CMK (cell line): Measurements from ENCODE around the gene VPS13D.

Source experiments
- DNase-seq: peaks from one replicate; pipeline ENCODE4 v3.0.0-alpha.2; 2010; ENCODE audit warnings: low read depth

VPS13D gene

DNA sequence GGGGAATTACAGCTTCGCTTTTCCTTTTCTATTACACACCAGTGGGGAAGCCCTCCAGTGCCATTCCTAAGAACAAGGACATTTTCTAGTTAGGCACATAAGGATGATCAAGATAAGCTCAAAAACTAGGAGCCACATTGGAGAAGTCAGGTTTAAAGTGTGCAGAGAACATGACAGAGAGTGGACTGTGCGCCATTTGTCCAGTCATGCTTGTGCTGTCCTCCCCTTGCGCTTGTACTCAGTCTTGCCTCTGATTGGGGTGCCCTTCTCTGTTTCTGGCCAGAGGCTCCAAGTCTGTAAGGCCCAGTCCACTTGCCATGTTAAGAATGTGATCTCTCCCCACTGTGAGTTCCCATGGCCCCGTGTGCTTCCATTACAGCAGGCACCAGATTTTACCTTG lies 198.5 kb downstream of the VPS13D start:
- DNase-seq = no peak

DNA sequence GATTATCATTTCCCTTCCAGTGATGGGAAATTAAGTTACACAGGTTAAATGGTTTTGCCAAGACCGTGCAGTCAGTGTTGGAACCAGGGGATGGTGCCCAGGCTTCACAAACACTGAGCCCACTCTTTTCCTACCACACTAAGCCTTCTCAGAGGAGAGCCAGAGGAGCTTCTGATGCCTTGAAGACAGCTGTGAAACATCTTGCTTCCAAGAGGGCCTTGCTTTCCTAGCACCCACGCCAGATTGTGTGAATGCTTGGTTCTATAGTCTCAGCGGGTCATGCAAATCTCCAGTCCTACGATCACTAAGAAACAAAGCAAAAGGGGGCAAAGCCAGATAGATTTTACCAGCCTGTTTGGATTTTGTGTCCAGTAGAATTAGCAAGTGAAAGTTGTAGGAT lies 200.7 kb downstream of the VPS13D start:
- DNase-seq = no peak

DNA sequence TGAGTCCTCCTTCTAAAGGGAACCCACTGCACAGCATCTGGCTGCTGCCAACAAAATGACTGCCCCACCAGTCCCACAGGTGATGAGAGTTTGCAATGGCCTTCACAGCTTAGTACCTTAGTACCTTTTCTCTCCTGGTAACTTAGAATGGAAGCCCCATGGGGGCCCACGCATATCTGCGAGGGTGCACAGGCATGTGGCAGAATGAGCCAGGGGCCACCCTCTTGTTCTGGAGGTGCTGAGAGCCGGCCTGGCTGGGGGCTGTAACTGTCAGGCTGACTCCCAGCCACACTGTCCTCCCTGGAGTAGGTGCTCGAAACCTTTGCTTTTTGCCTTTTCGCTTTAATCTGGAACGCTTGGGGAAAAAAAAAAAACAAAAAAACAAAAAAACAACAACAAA lies 203.1 kb downstream of the VPS13D start:
- no peak for DNase-seq

DNA sequence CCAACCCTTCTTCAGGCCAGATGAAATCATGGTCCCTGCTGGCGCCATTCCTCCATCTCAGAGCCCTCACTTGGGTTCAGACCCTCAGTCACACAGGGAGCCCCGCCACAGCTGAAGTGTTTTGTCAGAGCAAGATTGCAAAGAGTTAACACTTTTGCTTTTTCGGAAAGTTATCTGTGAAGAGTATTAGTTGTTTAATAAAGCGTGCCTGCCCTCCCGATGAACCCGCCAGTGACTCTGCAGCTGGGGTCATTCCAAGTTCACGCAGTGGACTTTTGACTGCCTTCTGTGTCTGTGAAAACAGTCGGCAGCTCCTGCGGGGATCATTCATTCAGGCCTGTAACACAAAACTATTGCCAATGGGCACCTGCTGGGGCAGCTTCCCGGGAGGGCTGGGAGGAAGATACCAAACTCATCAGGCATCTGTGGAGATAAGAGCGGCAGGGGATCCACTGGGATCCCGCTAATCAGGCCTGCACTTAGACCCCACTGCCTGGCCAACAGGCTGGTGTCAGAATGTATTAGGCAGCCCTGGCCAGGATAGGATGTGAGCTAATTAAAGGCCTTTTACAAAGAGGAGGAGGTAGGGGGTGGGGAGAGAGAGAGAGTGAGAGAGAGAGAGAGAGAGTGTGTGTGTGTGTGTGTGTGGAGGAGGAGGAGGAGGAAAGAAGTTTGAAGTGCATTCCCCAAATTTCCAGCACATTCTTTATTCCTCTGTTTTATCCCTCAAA lies 203.7 kb downstream of the VPS13D start:
- no peak for DNase-seq

DNA sequence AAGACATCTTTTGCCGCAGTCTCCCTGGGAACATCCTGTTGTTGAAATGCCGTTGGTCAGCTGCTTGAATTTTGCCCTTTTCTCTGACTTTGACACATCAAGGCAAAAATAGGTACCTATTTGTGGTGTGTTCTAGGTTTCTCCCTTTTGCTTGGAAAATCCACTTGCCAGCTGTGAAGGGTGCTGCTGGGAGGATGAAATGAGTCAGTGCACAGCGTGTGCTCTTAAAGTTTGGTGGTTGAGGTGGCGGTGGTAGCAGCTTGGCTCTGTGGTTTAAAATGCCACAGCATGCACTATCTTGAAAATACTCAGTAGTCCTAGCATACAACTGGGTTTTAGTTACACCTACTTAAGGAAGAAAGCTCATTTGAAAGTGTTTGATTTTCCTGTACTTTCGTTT lies 204.3 kb downstream of the VPS13D start:
- DNase-seq = no peak

DNA sequence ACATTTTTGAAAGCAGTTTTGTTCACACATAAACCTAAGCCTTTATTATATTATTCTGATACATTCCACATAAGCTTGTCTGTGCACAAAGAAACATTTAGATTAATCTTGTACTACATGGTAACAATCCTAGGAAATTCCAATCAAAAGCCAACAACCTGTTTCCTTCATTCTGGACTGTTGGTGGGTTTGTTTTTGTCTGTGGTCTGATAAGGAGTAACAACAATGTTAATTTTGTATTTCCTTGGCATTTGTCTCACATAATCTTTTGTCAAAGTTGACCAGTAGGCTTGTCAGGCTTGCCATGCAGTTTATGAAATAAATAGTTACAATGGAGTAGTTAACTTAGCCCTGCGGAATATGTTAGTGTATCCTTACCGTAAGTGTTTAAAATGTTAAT lies 204.9 kb downstream of the VPS13D start:
- peak; percentile 56 for DNase-seq

DNA sequence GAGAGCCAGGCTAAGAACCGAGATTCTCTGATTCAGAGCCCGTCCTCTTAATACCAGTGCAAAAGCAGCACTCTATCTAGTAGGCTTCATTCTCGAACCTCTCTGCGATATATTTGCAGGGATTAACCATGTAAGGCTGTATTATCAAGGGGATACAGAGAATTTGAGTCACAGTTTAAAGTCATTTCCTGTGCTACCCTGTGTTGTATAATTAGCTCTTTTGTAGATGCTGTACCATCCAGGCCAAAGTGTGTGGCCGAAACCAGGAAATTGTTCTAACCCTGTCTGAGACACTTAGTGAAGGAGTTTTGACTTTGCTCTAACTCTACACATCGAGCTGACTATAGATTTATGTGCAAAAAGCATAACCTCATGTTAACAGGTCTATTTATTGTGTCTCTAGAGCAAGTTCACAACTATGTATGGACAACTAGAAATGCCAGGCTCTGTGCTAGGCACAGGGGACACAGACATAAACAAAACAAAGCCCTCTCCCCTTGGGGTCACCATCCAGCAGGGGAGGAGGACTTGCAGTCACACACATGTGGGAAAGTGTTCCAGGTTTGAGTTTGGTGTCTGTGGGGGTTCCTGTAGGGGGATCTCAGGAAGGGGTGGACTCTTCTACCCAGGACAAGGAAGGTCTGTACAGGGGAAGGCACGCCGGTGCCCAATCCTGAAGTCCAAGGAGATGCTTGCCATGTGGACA lies 206.0 kb downstream of the VPS13D start:
- no peak for DNase-seq

DNA sequence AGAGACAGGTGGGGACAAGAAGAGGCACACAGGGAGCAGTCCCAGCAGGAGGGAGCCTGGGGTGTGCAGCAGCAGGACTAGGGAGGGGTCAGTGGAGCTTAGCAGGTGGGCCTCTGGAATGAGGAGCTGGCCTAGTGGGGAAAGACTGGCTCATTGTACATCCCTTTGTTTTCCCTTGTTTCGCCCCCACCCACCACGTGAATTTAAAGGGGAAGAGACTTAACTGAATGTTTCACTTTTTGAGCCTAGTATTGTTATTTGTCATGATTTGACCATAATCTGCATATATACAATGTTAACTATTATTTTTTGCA lies 206.5 kb downstream of the VPS13D start:
- DNase-seq = no peak

DNA sequence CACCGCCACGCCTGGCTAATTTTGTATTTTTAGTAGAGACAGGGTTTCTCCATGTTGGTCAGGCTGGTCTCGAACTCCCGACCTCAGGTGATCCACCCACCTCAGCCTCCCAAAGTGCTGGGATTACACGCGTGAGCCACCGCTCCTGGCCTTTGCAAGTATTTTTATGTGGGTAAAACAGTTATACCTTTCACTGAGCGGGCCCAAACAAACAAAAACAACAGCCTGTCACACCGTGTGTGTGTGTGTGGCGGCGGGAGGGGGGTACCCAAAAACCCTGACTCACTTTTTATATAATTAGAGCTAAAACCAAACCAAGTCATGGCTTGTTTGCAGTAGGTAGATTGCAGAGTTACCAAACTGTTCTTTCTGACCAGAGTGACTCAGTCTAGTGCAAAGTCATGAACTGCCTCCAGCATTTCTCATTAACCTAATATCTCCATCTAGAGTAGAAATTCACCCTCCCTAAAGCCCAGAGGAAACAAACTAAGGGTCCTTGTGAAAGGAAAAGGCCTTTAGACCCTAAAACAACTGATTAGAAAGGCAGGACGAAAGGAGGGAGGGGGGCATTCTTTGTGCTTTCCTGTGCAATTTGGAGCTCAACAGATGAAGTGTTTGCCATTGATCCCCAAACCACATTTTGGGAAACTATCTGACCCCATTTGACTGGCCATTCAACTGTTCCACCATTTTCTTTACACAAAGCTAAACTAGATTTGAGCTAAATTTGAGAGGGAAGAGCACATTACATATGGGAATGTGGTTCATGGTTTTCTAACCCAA lies 207.2 kb downstream of the VPS13D start:
- DNase-seq = no peak

DNA sequence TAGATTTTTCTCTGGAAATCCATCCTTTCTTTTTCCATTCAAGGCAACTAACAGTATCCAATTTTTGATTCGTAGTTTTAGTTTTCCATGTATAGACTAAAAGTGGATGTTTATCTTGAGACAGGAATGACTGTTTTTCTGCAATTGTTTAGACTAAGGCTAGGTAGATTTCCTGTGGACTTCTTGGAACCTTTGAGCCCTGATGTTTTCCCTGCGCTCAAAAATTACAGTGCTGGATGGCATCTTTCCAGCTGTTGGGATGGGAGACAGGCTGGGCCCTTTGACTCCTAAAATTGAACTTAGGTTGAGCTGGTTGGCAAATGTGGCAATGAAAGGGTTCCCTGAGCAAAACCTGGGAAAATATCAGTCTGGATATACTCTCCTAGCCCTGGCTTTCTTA lies 207.8 kb downstream of the VPS13D start:
- no peak for DNase-seq

DNA sequence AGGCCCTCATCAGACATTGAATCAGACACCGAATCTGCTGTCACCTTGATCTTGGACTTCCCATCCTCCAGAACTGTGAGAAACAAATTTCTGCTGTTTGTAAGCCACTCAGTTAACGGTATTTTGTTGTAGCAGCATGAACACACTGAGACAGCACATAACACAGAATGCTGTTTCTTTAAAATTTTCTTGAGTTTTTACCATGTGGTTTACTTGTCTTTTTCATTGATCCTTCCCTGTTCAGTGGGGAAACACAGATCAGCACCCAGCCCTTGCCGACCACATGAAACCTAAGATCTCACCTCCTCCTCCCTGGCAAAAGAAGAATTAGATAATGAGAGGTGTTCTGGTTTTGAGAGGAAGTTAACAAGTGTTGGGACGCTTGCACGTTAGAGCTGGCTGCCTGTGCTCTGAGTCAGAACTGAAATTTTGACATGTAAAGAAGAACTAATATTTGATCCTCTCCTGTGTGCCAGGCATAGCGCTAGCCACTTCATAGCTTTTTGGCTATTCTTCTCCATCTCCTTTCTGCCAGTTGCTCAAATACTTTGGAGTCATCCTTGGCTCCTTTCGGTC lies 208.6 kb downstream of the VPS13D start:
- DNase-seq = no peak

DNA sequence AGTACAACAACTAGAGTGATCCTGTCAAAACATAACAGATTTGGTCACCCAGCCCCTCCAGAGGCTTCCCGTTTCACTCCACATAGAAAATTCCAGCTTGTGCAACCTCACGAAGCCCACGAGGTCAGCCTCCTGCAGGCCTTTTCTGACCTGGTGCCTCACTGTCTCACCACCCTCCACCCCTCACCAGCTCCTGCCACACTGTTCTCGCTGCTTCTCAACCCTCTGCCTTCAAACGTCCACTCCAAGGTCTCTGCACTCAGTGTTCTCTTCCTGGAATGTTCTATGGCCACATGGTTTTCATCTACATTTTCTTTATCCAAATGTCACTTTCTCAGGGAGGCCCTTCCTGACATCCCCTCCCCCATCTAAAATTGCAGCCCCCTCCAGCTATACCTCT lies 209.2 kb downstream of the VPS13D start:
- DNase-seq = no peak

DNA sequence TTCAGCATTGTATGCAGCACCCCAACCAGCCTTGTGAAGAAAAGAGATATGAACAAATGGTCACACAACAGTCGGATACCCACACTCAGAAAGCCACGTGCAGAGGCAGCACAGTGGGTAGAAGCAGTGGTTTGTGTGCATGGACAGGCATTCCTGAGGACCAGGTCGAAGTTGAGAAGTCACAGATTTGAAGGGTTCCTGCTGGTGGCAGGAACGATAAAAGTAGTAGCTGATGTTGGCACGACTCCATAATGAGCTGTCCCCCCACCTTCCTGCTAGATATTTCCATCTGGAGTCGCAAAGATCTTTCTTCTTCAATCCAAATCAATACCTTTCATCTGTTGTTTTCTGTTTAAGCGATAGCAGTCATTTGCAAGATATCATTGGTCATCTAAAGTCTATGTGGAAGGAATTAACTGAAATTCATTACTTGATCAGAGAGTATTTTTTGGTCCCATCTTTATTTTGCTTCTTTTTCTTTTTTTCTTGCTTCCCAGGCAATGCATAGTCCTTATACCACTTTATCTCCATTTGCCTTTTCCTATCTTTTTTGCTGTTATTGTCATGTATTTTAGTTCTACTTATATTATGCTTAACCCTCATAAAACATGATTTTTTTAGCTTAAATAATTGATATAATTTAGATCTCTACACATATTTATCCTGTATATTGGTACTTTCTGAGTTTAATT lies 211.7 kb downstream of the VPS13D start:
- no peak for DNase-seq

DNA sequence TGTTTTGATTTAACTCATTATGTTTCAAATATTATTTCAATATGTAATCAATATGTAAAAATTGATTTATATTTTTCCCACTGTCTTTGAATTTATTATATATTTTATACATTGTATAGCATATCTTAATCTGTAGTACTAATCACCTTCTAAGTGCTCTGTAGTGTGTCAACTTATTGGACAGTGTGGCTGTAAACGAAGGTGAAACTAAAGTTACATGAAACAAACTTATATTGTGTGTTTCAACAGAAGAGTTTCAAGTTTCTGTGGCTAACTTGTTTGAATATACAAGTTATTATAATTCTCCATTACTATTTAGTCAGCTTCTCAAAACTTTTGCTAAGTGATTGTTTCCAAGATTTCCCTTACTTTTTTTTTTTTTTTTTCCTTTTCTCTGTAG lies 212.4 kb downstream of the VPS13D start:
- DNase-seq = no peak

DNA sequence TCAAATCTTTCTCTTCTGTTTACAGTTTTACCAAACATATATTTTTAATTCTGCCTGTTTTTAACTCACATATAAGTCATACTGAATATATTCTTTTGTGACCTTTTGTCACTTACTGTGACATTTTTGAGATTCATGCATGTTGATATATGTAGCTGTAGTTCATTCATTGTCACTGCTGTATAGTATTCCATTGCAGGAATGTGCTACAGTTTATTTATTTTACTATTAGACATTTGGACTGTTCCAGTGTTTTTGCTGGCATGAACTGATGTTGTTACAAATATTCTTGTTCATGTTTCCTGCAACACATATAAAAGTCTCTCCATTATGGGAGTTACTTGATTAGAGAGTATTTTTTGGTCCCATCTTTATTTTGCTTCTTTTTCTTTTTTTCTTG lies 213.3 kb downstream of the VPS13D start:
- DNase-seq = no peak

DNA sequence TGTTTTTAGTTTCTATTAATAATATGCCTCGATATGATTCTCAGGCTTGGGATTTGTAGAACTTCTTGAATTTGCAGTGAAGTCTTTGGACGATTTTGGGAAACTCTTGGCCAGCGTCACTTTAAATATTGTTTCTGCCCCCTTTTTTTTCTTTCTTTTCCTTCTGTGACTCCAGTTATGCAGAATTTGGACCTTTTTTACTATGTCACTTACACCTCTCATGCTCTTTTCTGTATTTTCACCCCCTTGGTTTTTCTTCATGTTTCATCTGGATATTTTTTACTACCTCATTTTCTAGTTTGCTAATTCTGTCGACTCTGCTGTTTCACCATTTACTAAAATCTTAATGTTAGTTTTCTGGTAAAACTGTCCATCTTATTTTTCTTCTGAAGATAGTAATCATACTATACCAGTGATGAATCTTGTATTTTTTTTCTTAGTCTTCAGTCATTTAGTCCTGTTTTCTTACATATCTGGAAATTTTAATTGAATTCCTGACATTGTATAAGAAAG lies 214.6 kb downstream of the VPS13D start:
- DNase-seq = no peak

DNA sequence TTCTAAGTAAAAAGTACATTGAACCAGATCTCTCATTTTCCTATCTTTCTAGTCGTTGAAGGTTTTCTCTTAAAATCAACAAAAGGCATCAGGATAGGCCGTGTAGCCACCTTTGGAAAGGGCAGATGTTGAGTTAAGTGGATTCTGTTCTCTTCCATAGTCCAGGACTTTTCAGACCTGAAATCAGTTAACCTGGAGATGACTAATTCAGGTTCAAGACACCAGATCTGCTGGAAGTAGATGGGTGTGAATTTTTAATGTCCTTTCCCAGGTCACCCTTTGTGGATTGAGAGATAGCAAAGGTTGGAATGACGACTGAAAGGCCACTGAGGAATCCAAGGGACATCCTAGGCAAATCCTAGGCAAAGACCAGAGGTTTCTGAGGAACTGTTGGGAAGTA lies 215.4 kb downstream of the VPS13D start:
- no peak for DNase-seq

DNA sequence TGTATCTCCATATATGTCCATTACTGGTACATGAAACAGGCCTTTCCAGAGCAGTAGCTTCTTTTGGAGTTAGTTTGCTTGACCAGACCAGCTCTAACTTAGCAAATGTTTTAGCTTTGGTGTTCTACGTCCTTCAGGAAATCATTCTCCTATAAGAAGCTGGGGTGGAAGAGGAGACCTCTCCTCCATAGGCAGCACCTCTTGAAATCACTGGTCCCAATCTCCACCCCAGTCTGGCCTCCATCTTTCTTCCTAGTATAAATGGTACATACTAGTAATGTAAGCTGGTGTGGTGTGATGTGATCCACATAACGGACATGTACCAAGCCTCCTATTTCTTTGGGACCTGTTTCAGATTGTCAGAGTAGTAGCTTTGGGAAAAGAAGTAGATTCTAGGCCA lies 216.8 kb downstream of the VPS13D start:
- no peak for DNase-seq

DNA sequence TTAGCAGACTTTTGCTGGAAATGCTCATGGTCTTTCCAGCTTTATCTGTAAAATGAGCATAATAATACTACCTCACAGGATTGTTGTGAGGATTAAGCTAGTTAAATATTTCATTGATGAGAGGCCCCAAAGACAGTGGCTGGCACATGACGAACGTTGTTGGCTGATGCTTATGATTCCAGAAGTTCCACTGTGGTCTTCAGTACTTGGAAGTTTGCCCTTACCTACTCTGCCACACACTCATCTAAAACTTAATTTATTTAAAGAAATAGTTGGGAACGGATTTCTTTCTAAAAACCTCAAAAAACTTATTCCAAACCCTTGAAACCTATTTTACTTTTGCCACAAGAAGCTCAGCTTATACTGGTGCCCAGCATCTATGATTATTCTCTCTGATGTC lies 217.5 kb downstream of the VPS13D start:
- DNase-seq = no peak

DNA sequence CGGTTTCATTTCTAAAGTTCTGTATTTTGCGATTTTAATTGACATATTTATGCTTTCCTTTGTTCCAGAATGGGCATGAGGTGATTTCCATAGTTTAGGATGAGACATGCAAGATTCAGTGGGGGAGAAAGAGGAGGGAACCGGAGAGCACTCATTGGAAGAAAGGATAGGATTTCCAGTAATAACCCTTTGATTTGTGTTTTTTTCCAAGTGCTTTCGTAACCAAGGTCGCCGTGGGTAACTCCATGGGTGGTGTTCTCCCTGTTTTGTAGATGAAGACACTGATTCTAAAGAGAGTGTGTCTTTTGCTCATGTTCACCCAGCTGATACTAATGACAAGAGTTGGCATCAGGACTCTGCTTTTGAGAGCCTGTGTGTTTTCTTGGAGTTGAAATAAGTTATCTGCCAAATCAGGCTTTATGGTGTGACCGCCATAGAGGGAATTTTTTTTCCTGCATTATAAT lies 218.1 kb downstream of the VPS13D start:
- no peak for DNase-seq

DNA sequence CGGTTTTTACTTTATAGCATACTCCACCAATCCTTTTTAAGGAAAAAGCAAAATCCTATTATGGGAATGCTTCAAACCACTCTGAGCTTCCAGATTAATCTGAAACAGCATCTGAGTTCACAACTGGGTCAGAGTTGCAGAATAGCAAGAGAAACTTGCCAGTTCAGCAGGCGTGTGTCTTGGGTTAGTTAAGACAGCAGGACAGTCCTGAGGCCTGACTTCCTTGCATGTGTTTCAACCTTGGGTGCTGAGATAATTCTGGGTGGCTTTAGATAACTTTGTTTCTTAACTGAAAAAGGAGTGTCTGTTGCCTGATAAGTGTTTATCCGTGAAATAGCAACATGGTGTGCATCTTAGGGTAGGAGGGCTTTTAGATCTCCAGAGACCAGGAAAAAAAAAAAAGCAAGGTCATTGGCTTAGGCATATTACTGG lies 218.9 kb downstream of the VPS13D start:
- DNase-seq = peak; percentile 87
